Measurements from ENCODE around the gene SYNE4. TPM values are rescaled to one million over a fixed set of nuclear protein-coding genes. Genes with fewer than 3 reads are reported as not detected.
A peak's percentile ranks its signal among the peaks of the same experiment; 100 is the strongest.

The SYNE4 gene
- total and polyA plus RNA-seq, 9 of the 15 experiments (the other 6 are each of a cell fraction or from before 2014, with no cell fraction given) = 0.03 to 0.65 (median 0.29) TPM

GRCh38 chr19:35995048-35995993 lies 13.3 kb downstream of the SYNE4 start, which contains the start of gene SDHAF1 (continued):
- TF ChIP-seq E2F1 (CRISPR knock-in tag; IDR thresholded peaks at IDR 0.05) (peak; percentile 72; the same call in 1 of the 2 replicates), KDM1A (IDR thresholded peaks at IDR 0.05) (no peak), TFAM (CRISPR knock-in tag; conservative IDR thresholded peaks at IDR 0.05) (no peak), PYGO2 (tag; IDR thresholded peaks at IDR 0.05) (no peak), ARHGAP35 (IDR thresholded peaks at IDR 0.05; ENCODE audit: partially characterized antibody) (no peak), RBBP5 (IDR thresholded peaks at IDR 0.05; ENCODE audit: borderline replicate concordance, insufficient read depth, low read length, poor library complexity, severe bottlenecking) (peak; percentile 80), TRIM25 (IDR thresholded peaks at IDR 0.05; ENCODE audit: borderline replicate concordance) (no peak), ZNF354B (CRISPR knock-in tag; IDR thresholded peaks at IDR 0.05) (no peak), ZBTB7A (IDR thresholded peaks at IDR 0.05; ENCODE audit: borderline replicate concordance, control insufficient read depth, low read depth, low read length) (0 out of 2 replicates have a peak, but pooled peaks have one; percentile 14), ZNF586 (CRISPR knock-in tag; conservative IDR thresholded peaks at IDR 0.05) (no peak), CBFA2T3 (IDR thresholded peaks at IDR 0.05) (no peak), ZNF384 (IDR thresholded peaks at IDR 0.05; ENCODE audit: low read depth, low read length) (no peak), CREM (IDR thresholded peaks at IDR 0.05; ENCODE audit: low read depth) (peak; percentile 94), ZNF184 (CRISPR knock-in tag; IDR thresholded peaks at IDR 0.05) (no peak), CLOCK (CRISPR knock-in tag; IDR thresholded peaks at IDR 0.05; ENCODE audit: borderline replicate concordance) (no peak), SPI1 (IDR thresholded peaks at IDR 0.05; ENCODE audit: borderline replicate concordance, low read depth, low read length) (peak; percentile 91), RAD51 (IDR thresholded peaks at IDR 0.05; ENCODE audit: borderline replicate concordance, low read depth) (no peak), ZNF668 (CRISPR knock-in tag; IDR thresholded peaks at IDR 0.05) (no peak), NUFIP1 (IDR thresholded peaks at IDR 0.05; ENCODE audit: partially characterized antibody) (no peak), NFXL1 (CRISPR knock-in tag; IDR thresholded peaks at IDR 0.05) (no peak), MECOM (CRISPR knock-in tag; IDR thresholded peaks at IDR 0.05) (no peak), ZNF57 (CRISPR knock-in tag; IDR thresholded peaks at IDR 0.05) (no peak)

Data from K562 (cell line).